KG1 (cell line): ENCODE results near the gene RTN4RL1.
"Not testable (repeated sequence)": the region's sequence is repeated elsewhere in the genome, so short reads cannot be mapped to it uniquely, and the experiment has no call there.

ENCODE experiments used
- DNase-seq: peaks from one replicate; lab custom pipeline; 2025; lab: John Stamatoyannopoulos, UW

The RTN4RL1 gene

DNA sequence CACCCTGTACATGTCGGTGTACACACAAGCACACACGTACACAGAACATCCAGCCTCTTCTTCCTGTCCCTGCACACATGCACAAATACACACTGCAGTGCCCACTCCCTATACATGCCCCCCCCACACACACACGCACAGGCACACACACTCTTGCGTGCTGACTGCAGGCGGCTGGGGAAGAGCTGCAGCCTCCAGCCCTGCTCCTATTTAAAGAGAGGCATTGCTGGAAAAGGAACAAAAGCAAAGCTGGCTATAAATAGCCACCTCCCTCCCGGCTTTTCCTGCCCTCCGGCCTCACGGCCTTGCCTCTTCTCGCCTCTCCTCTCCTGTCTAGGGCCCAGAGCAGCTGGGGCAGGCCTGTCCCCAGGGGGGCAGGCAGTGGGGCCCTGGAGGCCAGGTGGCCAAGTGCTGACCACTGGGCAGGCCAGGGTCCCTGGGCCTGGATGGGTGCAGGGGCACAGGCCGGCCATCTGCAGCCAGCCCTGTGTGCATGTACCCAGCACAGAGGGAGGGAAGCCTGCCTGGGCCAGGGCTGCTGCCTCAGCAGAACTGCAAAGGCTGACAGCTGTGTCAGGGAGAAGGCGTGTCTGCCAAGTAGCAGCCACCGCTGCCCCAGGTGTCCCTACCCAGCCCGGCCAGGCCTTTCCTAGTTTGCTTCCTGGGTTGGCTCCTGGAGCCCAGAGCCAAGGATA, 25.4 kb downstream of the RTN4RL1 start:
- no peak for DNase-seq

DNA sequence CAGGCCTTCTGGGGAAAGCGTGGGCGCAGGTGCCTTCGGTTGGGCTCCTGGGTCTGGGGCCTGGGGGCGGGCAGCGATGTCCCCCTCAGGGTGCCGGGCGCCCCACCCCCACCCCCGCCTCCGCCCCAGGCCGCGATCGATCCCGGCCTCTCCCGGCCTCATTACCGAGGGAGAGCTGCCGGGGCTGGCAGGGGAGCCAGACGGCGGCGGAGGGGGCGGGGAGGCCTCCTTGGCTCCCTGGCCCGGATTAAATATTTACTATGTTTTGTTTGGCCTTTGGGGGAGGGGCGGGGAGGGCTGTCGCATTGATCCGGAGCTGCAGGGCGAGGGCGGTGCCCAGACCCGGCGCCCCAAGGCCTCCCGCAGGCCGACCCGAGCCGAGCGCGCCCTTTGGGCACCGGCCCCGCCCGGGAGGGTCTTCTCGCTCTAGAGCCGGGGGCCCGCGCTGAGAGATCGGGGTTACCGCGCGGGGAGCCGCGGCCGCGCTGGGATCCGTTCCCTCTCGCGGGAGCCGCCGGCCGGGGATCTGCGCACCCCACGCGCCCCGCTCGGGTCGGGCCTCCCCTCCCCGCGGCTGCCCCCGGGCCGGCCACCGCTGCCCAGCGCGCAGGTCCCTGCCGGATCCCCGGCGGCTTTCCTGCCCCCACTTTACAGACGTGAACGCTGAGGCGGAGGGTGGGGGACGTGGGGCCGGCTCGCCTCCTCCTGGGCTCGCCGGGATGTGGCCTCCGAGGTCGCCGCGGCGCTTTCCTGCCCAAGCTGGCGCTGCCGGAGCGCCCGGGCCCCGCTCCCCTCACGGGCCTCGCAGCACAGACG, 27.0 kb downstream of the RTN4RL1 start:
- DNase-seq: no peak

DNA sequence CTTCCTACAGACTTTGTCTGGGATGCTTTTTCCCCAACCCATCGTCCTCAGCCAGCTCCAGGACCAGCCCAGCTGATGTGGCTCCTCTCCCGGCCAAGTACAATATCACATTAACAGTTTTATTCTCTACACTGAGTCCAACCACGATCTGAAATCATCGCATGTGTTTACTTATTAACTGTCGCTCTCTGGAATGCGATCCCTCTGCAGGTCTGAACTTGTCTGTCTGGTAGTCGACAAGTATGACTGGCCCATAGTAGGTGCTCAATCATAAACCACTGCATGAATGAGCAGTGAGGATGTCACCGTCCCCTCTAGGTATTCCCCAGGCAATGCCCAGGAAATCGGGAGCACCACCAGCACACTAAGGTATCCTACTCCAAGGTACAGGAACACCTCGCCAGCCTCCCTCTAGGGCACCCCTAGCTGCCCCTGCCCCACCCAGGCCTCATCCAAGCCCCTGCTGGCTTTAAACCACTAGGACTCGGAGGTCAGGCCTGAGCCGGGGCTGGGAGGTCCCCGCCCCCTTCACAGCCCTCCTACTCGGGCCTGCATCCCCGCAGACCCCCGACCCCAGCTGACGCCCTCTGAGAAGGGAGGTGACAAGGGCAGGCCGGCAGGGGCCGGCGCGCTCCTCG, 27.7 kb downstream of the RTN4RL1 start:
- no peak for DNase-seq

DNA sequence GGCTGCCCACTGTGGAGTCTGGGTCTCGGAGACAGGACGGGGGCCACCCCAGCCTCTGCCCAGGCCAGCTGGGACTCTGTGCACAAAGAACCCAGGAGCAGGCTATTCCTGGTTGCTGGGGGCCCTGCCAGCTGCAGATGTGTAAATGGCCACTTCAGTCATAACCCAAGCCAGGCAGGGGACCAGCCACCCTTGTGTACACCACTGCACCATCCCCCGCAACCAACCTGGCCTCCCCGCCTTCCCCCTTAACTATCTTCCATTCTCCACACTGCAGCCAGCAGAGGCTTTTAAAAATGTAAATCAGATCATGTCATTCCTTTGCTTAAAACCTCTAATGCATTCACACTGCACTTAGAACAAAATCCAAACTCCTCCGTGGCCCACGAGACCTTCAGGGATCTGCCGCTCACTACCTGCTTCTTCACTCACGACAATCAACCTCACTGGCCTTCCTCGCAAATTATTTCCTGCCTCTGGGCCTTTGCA, 28.3 kb downstream of the RTN4RL1 start:
- no peak for DNase-seq

DNA sequence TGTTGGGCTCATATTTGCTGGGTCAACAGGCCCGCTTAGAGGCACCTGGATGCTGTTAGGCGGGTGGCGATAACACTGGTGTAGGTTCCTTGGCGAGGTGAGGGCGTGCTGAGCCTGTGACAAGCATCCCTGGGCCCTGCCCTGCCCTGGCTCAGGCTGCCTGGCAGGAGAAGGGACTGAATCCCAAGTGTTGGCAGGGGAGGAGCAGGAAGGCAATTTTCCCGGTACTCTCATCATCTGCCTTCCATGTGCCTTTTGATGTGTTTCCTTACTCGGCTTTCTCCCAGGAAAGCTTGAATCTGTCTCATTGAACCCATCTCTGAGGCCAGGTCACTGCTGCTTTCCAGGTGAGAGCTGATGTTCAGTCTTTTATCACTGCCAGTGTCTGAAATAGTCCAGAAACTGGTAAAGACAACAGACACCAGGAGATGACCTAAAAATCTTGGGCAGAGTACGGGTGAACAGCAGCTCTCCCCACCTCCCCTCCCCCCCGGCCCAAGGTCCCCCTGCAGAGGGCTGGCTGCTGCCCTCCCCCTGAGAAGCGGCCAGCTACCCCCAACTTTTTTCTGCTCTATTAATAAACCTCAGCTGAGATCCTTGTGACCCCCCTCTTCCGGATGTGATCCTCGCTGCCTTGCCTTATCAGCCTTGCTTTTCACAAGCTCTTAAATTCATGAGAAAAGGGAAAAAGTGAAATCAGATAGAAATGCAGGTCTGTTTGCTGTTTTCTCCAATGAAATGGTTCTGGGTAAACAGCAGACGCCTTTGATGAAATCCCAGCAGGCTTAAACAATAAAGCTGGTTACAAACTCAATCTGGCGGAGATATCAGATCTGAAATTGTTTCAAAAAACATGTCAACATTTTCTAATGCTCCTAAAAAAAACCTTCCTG, 29.0 kb downstream of the RTN4RL1 start:
- DNase-seq: no peak

DNA sequence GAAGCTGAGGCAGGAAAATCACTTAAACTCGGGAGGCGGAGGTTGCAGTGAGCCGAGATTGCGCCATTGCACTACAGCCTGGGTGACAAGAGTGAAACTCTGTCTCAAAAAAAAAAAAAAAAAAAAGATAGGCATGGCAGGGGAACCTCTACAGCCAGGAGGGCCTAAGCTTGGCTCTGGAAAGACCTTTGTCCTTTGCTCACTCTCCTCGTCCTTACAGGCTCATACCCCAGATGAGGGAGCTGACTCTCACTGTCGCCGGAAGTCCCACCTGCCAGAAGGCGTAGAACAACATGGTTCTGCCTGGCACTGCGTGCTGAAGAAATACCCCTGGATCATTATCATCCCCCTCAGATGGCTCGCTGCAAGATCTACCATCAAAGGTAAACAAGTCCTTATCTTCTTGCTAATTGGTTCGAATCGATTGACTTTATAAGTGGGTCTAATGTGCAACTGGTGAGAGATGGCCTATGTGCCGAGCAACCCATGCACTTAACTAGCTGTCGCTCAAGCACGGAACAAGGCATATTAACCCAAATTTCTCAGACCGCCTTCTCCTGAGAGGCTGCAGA, 29.7 kb downstream of the RTN4RL1 start:
- DNase-seq: no peak

DNA sequence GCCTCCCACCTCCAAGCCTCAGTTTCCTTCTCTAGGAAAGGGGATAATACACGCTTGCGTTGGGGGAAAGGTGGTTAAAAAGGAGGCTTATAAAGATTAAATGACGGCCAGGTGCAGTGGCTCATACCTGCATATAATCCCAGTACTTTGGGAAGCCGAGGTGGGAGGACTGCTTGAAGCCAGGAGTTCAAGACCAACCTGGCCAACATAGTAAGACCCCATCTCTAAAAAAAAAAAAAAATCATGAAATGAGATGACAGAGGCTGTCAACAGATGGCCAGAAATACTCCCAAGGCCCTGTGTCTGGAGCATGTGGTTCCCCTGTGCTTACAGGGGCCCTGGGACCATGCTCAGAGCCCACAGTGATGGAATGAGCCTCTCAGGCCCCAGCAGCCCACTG, 30.4 kb downstream of the RTN4RL1 start:
- no peak for DNase-seq

DNA sequence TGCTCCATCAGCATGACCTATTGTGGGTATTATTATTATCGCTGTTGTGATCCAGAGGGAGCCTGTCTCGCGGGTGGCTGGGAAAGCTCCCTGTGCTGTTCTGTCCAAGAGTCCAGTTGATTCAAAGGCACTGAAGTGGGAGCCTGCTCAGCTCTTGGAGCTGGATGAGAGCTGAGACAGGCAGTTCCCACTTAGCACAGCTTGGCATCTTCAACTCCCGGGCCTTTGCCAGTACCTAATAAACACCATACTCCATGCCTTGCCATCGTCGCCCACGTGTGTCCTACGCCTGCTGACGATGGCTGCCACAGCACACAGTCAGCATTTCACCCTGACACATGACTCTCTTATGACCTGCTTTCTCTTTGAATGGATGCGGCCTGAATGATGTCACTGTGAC, 32.6 kb downstream of the RTN4RL1 start:
- DNase-seq: no peak

DNA sequence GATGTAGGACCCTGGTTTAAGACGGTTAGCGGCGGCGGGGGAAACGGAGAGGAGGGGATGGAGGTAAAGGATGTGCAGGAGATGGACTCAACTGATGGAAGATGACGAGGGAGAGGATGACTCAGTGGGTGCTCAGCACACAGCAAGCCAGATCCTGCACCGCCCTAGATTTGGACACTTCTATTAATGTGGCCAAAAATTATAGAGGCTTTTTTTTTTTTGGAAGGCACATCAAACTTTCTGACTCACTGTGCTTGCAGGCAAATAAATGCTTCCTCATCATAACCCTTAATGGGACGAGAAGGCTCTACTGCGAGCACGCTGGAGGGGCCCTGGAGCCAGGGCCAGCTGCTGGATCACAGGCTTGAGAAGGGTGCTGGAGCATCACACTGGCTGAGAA, 36.0 kb downstream of the RTN4RL1 start:
- DNase-seq: no peak

DNA sequence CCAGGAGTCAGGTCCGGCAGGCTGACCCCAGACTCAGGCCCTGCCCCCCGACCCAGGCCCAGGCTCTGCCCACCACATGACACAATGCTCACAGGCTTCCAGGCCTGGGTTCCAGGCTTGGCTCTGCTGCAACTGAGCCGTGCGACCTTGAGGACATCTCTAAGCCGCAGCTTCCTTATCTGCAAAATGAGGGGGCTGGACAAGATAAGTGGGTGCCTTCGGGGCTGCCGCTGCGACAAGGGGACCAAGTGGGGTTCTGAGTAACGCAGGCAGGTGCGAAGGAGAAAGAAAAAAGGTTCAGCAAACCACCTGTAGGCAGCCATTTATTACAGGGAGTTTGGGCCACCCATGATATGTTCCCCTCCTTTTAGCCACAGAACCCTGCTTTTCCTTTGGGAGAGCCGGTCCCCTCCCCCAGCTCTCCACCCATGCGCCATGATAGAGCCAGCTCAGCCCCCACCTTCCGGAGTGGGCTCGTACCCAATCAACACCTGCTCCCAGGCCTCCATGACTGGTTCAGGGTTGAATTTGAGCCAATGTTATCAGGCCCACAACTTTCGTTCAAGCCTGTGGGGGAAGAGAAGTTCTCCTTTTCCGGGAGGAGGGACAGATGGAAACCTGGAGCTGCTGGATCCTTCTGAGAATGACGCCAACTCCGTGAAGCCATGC, 38.2 kb downstream of the RTN4RL1 start:
- DNase-seq: no peak

DNA sequence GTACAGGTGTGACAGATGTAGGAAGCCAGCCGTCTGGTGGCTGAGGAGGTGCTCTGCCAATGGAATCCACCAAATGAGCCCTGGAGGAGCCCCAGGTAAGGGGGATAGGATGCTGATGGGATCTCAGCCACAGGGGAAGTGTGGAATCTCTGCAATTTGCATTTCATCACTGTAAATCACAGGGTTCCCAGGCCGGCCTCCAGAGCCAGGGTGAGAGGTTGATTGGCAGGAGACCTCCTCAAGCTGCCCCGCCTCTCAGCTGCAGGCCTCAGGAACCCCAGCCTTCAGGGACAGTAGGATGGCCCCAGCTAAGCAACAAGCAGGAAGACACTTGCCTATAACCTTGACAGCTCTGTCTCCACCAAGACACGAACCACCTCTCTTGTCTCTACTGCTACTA, 39.4 kb downstream of the RTN4RL1 start:
- DNase-seq: no peak

DNA sequence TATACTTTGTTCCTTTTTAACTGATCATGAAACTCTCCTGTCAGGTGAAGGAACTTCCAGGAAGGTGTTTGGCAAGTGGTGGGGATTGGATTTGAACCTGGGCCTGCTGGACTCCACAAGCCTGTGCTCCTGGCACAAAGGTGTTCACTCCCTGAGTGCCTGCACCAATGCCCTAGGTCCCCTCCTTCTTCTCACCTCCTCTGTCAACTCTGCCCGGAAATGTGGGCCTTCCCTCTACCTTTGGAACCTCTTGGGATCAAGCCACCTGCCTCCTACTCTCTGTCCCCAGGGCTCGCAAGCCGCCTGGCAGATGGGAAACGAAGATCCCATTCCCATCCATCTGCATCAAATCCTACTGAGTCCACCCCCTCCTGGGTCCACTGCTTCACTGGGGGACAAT, 40.0 kb downstream of the RTN4RL1 start:
- no peak for DNase-seq

DNA sequence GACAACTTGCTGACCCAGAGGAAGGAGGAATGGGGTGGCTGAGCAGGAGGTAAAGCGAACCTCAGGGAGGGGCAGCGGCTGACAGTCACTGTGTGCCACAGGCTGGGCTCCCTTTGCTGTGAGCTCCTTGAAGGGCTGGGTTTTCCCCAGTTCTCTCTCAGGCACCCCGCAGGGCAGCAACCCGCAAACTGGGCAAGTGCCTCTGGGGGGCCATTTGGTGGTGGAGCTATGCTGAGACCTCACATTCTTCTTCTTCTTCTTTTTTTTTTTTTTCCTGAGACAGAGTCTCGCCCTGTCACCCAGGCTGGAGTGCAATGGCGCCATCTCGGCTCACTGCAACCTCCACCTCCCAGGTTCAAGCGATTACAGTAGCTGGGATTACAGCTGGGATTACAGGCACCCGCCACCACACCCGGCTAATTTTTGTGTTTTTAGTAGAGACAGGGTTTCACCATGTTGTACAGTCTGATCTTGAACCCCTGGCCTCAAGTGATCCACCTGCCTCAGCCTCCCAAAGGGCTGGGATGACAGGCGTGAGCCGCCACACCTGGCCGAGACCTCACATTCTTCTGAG, 42.3 kb downstream of the RTN4RL1 start:
- not testable (repeated sequence) for DNase-seq

DNA sequence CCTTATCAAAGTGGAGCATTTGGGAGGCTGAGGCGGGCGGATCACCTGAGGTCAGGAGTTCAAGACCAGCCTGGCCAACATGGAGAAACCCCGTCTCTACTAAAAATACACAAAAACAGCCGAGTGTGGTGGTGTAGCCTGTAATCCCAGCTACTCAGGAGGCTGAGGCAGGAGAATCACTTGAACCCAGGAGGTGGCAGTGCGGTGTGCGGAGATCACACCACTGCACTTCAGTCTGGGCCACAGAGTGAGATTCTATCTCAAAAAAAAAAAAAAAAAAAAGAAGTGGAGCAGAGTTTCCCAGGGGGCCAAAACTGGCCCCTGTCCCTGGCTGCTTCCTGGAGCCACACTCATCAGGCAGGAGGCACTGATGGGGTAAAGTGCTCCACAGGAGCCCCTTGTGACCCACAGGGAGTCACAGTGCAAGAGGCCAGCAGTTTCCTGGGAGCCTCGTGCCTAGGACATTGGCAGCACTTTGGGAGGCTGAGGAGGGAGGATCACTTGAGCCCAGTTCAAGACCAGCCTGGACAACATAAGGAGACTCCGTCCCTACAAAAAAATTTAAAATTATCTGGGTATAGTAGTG, 44.4 kb downstream of the RTN4RL1 start:
- no peak for DNase-seq

DNA sequence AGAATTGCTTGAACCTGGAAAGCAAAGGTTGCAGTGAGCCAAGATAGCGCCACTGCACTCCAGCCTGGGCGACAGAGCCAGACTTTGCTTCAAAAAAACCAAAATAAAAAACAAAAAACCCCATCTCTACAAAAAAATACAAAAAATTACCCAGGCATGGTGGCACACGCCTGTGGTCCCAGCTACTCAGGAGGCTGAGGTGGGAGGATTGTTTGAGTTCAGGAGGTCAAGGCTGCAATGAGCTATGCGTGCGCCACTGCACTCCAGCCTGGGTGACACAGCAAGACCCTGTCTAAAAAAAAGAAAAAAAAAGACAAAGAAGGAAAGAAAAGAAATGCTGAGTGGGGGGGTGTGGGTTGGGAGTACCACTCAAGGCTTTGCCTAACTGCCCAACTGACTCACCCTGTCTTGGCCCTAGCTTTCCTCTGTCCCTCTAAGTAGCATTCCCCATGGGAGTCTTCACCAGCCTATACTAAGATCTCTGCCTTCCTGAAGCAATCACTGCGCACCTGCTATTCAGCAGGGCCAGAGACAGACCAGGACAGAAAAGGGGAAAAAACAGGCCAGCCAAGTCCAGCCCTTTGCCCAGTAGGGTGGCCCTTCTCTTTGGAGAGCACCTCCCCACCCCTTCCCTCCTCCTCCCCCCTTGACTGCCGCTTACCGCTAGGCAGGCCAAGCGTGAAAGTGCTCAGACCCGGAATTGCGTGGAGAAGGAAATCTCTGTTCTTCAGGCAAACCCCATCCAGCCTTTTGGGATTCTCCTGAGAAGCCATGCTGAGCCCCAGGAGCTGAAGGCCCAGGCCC, 45.8 kb downstream of the RTN4RL1 start:
- DNase-seq: no peak

DNA sequence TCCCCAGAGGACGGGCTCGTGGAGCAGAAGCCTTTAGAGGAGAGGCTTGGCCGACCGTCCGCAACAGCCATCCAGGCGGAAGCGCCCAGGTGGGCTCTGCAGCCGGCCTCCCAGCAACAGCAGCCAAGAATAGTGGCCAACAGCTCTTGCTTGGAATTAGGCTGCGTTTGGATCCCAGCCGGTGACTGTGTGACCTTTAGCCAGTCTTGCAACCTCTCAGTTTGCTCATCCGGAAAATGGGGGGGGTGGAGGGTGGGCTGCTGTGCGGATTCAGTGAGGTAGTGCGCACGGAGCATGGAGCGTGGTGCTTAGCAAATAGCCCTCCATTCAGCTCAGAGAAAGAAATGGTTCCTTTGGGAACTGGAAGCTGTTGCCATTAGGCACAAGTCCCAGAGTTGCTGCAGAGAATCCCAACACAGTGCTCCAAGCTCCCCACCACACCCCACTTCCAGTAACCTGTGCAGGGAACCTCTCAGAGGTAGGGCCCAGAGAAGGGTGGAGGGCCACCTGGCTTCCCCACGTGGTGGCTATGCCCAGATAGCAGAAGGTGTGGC, 46.7 kb downstream of the RTN4RL1 start:
- DNase-seq: no peak

DNA sequence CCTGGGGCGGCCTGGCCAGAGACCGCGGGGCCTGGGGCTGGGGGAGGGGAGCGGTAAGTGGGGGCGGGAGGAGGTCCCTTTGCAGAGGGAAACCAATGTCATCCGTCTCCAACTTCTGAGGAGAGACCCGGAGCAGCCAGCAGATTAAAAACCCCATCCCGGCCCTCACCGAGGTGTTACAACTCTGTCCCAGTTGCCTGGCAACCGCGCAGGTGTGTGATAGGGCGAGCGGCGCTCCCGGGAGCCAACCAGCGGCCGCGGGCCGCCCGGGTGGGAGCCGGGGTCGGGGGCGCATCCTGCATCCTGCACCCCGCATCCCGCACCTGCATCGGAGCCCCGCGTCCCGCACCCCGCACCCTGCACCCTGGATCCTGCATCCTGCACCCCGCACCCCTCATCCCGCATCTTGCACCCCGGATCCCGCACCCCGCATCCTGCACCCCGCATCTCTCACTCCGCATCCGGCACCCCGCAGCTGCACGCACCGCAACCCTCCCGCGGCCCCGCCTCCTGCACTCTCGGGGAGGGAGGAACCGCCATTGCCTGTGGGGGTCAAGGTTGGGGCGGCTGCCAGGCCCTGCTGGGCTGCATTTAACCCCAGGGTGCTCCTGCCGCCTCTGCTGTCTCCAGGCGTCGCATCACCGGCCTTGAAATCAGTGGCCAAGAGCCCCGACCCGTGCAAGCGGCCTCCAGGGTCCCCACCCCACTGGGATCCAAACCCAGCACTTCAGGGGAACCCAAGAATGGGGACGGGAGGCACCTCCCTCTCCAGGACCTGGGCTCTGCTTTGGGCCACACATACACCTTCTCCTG, 47.3 kb downstream of the RTN4RL1 start:
- DNase-seq: no peak

DNA sequence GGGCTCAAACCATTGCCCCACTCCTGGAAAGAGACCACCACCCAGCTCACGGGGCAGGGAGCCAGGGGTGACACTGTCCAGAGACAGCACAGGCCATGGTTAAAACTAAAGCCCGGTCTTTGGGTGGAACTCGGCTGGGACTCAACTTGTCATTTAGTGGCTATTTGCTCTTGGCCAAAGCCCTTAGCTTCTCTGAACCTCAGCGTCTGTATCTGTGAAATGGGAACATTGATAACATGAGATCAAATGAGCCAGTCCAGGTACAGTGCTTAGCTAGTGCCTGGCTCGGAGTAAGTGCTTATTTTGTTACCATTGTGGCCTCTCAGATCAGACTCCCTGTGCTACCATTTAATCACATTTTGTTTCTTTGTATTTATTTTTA, 48.5 kb downstream of the RTN4RL1 start:
- DNase-seq: no peak
